Lower leg skin (tissue), 4 donors: Measurements from ENCODE around the gene FAM3D. TPM values are rescaled to one million over a fixed set of nuclear protein-coding genes. Genes with fewer than 3 reads are reported as not detected.
"Not testable (repeated sequence)": the region's sequence is repeated elsewhere in the genome, so short reads cannot be mapped to it uniquely, and the experiment has no call there.

Experiments
- DNase-seq, 2 donors: peaks; one replicate each; pipeline ENCODE4 v3.0.0-alpha.2; 2019; ENCODE audit warnings: low spot score in 2 of 2
- H3K4me3 ChIP-seq: fragments of 200-600 bp; sonication (generic); 2 replicates; pipeline ENCODE4 v1.5.1; 2017; ENCODE audit warnings: mild to moderate bottlenecking, low read depth; ENCODE audit not compliant: poor library complexity, severe bottlenecking
- POLR2A ChIP-seq, 2 donors: fragments of 450-650 bp; IDR thresholded peaks; one replicate each; pipeline ENCODE4 v1.6.1; 2016 to 2017; ENCODE audit warnings: antibody characterized with exemption in 2 of 2, mild to moderate bottlenecking in 1 of 2, moderate library complexity in 1 of 2
- WGBS, 2 donors: methylation state at CpG; one replicate each; pipeline ENCODE4 v1.1.5; 2018; 5-methylcytosine and 5-hydroxymethylcytosine counted together
- intact Hi-C: fragments of 100-400 bp; cut with DNase I; formaldehyde crosslinking; loops from one replicate; pipeline ENCODE4 v1.15.0; 2023; ENCODE audit warnings: low total_unique reads
- total RNA-seq, 4 donors: library from RNA; depleted of rRNA; stranded (reverse); fragments of >200 nt; gene quantifications; one replicate each; pipeline ENCODE4 v1.1.0, GENCODE V29; 2016
- TF ChIP-seq, protein P1 (sequence below), 3 donors: fragments of 450-650 bp; IDR thresholded peaks; one replicate each; pipeline ENCODE4 v1.5.1; 2016; ENCODE audit warnings: antibody characterized with exemption in 3 of 3, mild to moderate bottlenecking in 3 of 3, moderate library complexity in 2 of 3

FAM3D gene
- total RNA-seq, 4 donors from 2014 or later: 3.7 to 3.8 (median 3.8) TPM; not detected in 1

- intact Hi-C loops: no loop called here
- no peak overlapping the region for H3K4me3 ChIP-seq
- 73 to 76% methylated on average over 2 of the region's 2 CpGs for WGBS, 2 donors
- no peak for DNase-seq
- TF ChIP-seq POLR2A (IDR thresholded peaks at IDR 0.05): no peak
- TF ChIP-seq, protein P1, sequence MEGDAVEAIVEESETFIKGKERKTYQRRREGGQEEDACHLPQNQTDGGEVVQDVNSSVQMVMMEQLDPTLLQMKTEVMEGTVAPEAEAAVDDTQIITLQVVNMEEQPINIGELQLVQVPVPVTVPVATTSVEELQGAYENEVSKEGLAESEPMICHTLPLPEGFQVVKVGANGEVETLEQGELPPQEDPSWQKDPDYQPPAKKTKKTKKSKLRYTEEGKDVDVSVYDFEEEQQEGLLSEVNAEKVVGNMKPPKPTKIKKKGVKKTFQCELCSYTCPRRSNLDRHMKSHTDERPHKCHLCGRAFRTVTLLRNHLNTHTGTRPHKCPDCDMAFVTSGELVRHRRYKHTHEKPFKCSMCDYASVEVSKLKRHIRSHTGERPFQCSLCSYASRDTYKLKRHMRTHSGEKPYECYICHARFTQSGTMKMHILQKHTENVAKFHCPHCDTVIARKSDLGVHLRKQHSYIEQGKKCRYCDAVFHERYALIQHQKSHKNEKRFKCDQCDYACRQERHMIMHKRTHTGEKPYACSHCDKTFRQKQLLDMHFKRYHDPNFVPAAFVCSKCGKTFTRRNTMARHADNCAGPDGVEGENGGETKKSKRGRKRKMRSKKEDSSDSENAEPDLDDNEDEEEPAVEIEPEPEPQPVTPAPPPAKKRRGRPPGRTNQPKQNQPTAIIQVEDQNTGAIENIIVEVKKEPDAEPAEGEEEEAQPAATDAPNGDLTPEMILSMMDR (IDR thresholded peaks at IDR 0.05): no peak
Observed at GRCh38 chr3:58706395-58707167, 40.0 kb upstream of the FAM3D start.

- H3K4me3 ChIP-seq: no peak overlapping the region
- no peak for DNase-seq
- TF ChIP-seq POLR2A (IDR thresholded peaks at IDR 0.05): no peak
- TF ChIP-seq, protein P1 (IDR thresholded peaks at IDR 0.05): no peak
- 42 to 45% methylated on average over 2 of the region's 2 CpGs for WGBS, 2 donors
- intact Hi-C loops: no loop called here
Observed at GRCh38 chr3:58704745-58705144, 38.2 kb upstream of the FAM3D start.

DNA sequence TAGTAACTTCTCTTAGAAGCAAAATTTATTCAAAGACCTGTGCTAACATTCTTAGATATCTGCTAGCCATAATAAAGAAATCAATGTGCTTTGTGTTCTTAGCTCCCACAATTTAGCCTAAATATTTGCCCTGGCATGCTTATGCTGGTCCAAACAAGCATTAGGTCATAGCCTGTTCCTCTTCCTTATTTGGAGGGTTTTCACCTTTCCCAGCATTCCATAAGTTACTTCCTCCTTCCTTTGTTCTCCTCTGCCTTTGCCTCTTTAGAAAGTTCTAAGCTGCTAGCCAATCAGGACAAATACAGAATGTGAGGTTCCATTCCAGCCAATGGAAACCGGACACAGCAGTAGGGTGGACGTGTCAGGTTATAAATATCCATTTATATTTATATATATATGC is 37.7 kb upstream of the FAM3D start:
- intact Hi-C loops, DNase-seq, H3K4me3 ChIP-seq: not testable (repeated sequence)
- 82 to 86% methylated on average over 2 of the region's 2 CpGs for WGBS, 2 donors

DNA sequence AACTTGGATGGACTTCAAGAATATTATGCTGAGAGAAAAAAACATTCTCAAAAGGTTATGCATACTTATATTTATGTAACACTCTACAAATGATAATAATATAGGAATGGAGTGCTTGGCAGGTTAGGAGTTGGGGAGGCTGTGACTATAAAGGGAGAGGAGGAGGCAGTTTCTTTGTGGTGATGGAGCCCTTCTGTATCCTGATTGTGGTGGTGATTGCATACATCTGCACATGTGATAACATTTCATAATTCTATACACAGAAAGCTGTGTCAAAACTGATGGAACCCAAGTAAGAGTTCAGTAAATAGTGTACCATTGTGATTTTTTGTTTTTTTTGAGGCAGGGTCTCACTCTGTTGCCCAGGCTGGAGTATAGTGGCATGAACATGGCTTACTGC is 31.7 kb upstream of the FAM3D start:
- intact Hi-C loops: no loop called here
- TF ChIP-seq, protein P1 (IDR thresholded peaks at IDR 0.05): no peak
- TF ChIP-seq POLR2A (IDR thresholded peaks at IDR 0.05): no peak

DNA sequence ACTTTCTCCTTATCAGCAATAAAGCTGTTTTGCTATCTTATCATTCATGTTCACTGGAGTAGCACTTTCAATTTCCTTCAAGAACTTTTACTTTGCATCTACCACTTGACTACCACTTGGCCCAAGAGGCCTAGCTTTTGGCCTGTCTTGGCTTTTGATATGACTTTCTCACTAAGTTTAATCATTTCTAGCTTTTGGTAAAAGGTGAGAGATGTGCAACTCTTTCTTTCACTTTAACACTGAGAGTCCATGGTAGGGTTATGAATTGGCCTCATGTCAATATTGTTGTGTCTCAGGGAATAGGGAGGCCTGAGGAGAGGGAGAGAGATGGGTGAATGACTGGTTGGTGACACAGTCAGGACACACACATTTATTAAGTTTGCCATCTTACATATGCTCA is 31.0 kb upstream of the FAM3D start:
- no peak overlapping the region for H3K4me3 ChIP-seq
- no peak for DNase-seq
- TF ChIP-seq POLR2A (IDR thresholded peaks at IDR 0.05): no peak
- TF ChIP-seq, protein P1 (IDR thresholded peaks at IDR 0.05): no peak
- intact Hi-C loops: no loop called here

More for the DNA sequence above, 31.7 kb upstream of the FAM3D start:
- no peak overlapping the region for H3K4me3 ChIP-seq
- DNase-seq: no peak

- WGBS, 2 donors: 75 to 82% methylated on average over 3 of the region's 3 CpGs
- intact Hi-C loops, DNase-seq, H3K4me3 ChIP-seq: not testable (repeated sequence)
Observed at GRCh38 chr3:58696813-58697212, 30.2 kb upstream of the FAM3D start.

GRCh38 chr3:58696093-58696492 is 29.5 kb upstream of the FAM3D start:
- TF ChIP-seq, protein P1 (IDR thresholded peaks at IDR 0.05): no peak
- no peak for TF ChIP-seq POLR2A (IDR thresholded peaks at IDR 0.05)
- H3K4me3 ChIP-seq: no peak overlapping the region
- intact Hi-C loops: no loop called here
- DNase-seq: no peak
- WGBS, 2 donors: 48 to 49% methylated on average over 1 of the region's 1 CpG

DNA sequence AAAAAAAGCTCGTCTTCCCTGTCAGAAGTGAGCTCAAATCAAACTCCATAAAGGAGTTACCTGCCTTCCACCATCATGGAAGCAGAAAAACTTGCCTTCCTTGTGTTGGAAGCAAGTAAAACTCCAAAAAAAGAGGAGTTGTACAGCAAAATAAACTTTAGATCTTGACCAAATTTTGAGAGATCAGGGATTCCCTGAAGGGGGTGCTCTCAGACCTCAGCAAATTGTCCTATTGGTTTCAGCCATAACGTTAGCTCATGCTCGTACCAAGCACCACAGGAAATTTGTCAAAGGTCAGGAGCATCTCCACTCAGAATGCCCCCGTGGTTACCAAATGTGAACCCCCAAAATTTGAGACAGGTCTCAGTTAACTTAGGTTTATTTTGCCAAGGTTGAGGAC is 28.7 kb upstream of the FAM3D start:
- H3K4me3 ChIP-seq, intact Hi-C loops: not testable (repeated sequence)
- peak in 1 of 2 donors; percentile 3 for DNase-seq
- WGBS, 2 donors: 68 to 72% methylated on average over 4 of the region's 4 CpGs
